Measurements from ENCODE around the gene DYNC1LI2. TPM values are rescaled to one million over a fixed set of nuclear protein-coding genes. Genes with fewer than 3 reads are reported as not detected.
"Not testable (repeated sequence)": the region's sequence is repeated elsewhere in the genome, so short reads cannot be mapped to it uniquely, and the experiment has no call there.

Gene DYNC1LI2
- 10 to 100 TPM; 89.2 to 95.2 TPM for total RNA-seq
- 10 to 100 TPM; 25.7 to 37.3 (median 27.3) TPM for polyA plus RNA-seq
- 97.9 to 177 (median 120) reads per million in 6 experiments for total RNA-seq

- H3K4me3 Mint-ChIP-seq: peak within 1 kb of the TSS; percentile 77 to 94 (median 90)
Observed at GRCh38 chr16:66751303-66751991, at the start of gene DYNC1LI2. TSS of gene DYNC1LI2 (minus strand) at chr16:66751609. CDS start at chr16:66751591, 18 bp downstream.

GRCh38 chr16:66800856-66801255 lies 49.4 kb upstream of the DYNC1LI2 start:
- Mint-ChIP-seq H3K4me3 (no peak overlapping the region), H3K9me3 (no peaks in the 10 kb centered on the region), H3K36me3 (peaks cover 6 to 49% (median 30%) of the 10 kb centered on the region in 3 donors), H3K4me1 (peaks cover 0 to 1% (median 0%) of the 10 kb centered on the region in 4 donors), H3K27ac (no peak overlapping the region), H3K27me3 (no peaks in the 10 kb centered on the region)
- ATAC-seq (no peak), DNase-seq (no peak)
- POLR2A ChIA-PET: no interaction called here

More at GRCh38 chr16:66751303-66751991, at the start of gene DYNC1LI2:
- Mint-ChIP-seq H3K36me3 (peaks cover 0 to 30% (median 3%) of the 10 kb centered on the region in 3 donors), H3K27me3 (peaks cover 2 to 8% (median 2%) of the 10 kb centered on the region in 5 donors), H3K27ac (peak within 1 kb of the TSS; percentile 69 to 96 (median 94)), H3K4me1 (peaks cover 21 to 48% (median 42%) of the 10 kb centered on the region in 4 donors), H3K9me3 (no peaks in the 10 kb centered on the region)
- DNase-seq (peak; percentile 65 to 91 (median 84)), ATAC-seq (peak; percentile 93 to 94)
- POLR2A ChIA-PET: interaction anchor here (0.8 to 2.9 kb wide), 13 partner anchors 10 to 229 kb away, joined by 3 to 9 read pairs (median 3); partner anchors contain the start of genes CKLF, CMTM3 and NAE1

DNA sequence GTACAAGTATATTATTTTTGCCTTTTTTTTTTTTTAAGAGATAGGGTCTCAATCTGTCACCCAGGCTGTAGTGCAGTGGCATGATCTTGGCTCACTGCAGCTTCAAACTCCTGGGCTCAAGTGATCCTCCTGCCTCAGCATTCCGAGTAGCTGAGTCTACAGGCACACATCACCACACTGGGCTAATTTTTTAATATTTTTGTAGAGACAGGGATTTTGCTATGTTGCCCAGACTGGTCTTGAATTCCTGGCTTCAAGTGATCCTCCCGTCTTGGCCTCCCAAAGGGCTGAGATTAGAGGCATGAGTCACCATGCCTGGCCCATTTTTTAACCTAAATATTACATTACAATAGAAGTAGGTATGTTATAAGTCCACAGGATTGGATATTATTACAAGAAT lies 46.8 kb upstream of the DYNC1LI2 start:
- Mint-ChIP-seq H3K4me1 (peaks cover 0 to 1% (median 0%) of the 10 kb centered on the region in 4 donors), H3K27me3 (no peaks in the 10 kb centered on the region), H3K27ac (no peak overlapping the region), H3K36me3 (peaks cover 0 to 23% (median 9%) of the 10 kb centered on the region in 3 donors), H3K9me3 (no peaks in the 10 kb centered on the region), H3K4me3 (no peak overlapping the region)
- DNase-seq: no peak
- POLR2A ChIA-PET: no interaction called here
- ATAC-seq: no peak

DNA sequence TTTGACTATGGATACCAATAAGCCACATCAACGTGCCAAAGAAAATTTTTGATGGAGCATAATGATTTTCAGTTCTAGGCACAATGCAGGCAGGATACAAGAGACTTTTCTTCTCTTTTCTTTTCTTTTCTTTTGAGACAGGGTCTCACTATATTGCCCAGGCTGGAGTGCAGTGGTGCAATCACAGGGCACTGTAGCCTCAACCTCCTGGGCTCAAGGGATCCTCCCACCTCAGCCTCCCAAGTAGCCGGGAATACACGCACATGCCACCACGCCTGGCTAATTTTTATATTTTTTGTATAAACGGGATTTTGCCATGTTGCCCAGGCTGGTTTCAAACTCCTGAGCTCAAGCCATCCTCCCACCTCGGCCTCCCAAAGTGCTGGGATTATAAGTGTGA lies 42.6 kb upstream of the DYNC1LI2 start:
- H3K27me3 Mint-ChIP-seq, DNase-seq, H3K27ac Mint-ChIP-seq, ATAC-seq, H3K9me3 Mint-ChIP-seq, H3K36me3 Mint-ChIP-seq, H3K4me1 Mint-ChIP-seq, POLR2A ChIA-PET, H3K4me3 Mint-ChIP-seq: not testable (repeated sequence)

GRCh38 chr16:66790130-66790733 lies 38.8 kb upstream of the DYNC1LI2 start:
- Mint-ChIP-seq H3K27ac (no peak overlapping the region), H3K4me3 (no peak overlapping the region), H3K27me3 (no peaks in the 10 kb centered on the region), H3K4me1 (no peaks in the 10 kb centered on the region), H3K9me3 (no peaks in the 10 kb centered on the region), H3K36me3 (peaks cover 0 to 2% (median 0%) of the 10 kb centered on the region in 3 donors)
- no peak for DNase-seq
- ATAC-seq: no peak
- POLR2A ChIA-PET: no interaction called here

- Mint-ChIP-seq H3K4me1 (no peaks in the 10 kb centered on the region), H3K4me3 (no peak overlapping the region), H3K27me3 (no peaks in the 10 kb centered on the region), H3K36me3 (peaks cover 0 to 2% (median 0%) of the 10 kb centered on the region in 3 donors), H3K27ac (no peak overlapping the region), H3K9me3 (no peaks in the 10 kb centered on the region)
- POLR2A ChIA-PET: no interaction called here
- DNase-seq: no peak
- no peak for ATAC-seq
Observed at GRCh38 chr16:66787427-66787826, 36.0 kb upstream of the DYNC1LI2 start.

GRCh38 chr16:66786551-66786950 lies 35.1 kb upstream of the DYNC1LI2 start:
- no peaks in the 10 kb centered on the region for H3K27me3 Mint-ChIP-seq
- H3K36me3 Mint-ChIP-seq: peaks cover 0 to 2% (median 0%) of the 10 kb centered on the region in 3 donors
- ATAC-seq (no peak), DNase-seq (no peak)
- H3K4me3 Mint-ChIP-seq: no peak overlapping the region
- no peaks in the 10 kb centered on the region for H3K9me3 Mint-ChIP-seq
- no peak overlapping the region for H3K27ac Mint-ChIP-seq
- H3K4me1 Mint-ChIP-seq: no peaks in the 10 kb centered on the region
- POLR2A ChIA-PET: no interaction called here

GRCh38 chr16:66776457-66776856 lies 25.0 kb upstream of the DYNC1LI2 start:
- Mint-ChIP-seq H3K4me1 (no peaks in the 10 kb centered on the region), H3K4me3 (no peak overlapping the region), H3K36me3 (peaks cover 0 to 3% (median 0%) of the 10 kb centered on the region in 3 donors), H3K27me3 (no peaks in the 10 kb centered on the region), H3K27ac (no peak overlapping the region), H3K9me3 (peaks cover 0 to 9% (median 0%) of the 10 kb centered on the region in 9 donors)
- DNase-seq (no peak), ATAC-seq (no peak)
- POLR2A ChIA-PET: no interaction called here

DNA sequence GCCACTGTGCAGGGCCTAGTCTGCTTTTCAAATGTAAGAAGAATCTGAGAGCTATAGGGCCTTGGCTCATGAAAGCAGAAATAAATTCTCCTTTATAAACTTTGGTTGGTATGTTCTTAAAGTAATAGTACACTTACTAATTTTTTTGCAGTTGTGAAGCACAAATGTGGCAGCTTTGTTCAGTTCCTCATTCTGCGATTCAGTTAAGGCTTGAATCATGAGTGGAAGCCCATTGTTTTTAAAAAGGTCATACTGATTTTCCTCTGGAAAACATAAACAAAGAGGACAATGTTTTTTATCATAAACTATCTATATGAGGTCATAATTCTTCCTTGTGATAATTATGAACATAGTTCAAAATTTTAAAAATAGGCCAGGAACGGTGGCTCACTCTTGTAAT lies 23.6 kb upstream of the DYNC1LI2 start:
- ATAC-seq (no peak), DNase-seq (no peak)
- Mint-ChIP-seq H3K27me3 (no peaks in the 10 kb centered on the region), H3K9me3 (peaks cover 0 to 9% (median 0%) of the 10 kb centered on the region in 9 donors), H3K36me3 (peaks cover 0 to 3% (median 0%) of the 10 kb centered on the region in 3 donors), H3K4me3 (no peak overlapping the region), H3K27ac (no peak overlapping the region), H3K4me1 (no peaks in the 10 kb centered on the region)
- POLR2A ChIA-PET: interaction anchor here (0.6 kb wide), 1 partner anchor 29 kb away, joined by 3 read pairs; no protein-coding TSS in a partner anchor

DNA sequence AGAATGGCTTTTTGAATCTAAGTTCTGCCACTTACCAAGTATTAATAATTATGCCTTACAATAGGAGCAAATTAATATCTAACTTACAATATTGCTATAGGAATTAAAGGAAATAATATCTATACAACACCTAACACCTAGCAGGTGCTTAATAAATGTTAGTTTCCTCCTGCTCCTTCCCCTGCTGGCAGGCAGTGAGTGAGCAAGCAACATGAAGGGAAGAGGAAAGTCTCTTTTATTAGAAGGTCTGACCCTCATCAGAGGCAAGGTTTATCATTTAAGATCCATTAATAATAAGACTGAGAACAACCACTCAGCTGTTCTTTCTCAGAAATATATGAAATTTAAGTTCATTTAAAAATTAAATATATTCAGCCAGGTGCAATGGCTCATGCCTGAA lies 6.7 kb upstream of the DYNC1LI2 start:
- Mint-ChIP-seq H3K4me3 (no peak overlapping the region), H3K36me3 (no peaks in the 10 kb centered on the region), H3K9me3 (no peaks in the 10 kb centered on the region), H3K4me1 (no peaks in the 10 kb centered on the region), H3K27ac (peak overlapping the region in 1 of 10 donors; percentile 44), H3K27me3 (peaks cover 0 to 3% (median 0%) of the 10 kb centered on the region in 5 donors)
- ATAC-seq (no peak), DNase-seq (no peak)
- POLR2A ChIA-PET: no interaction called here

DNA sequence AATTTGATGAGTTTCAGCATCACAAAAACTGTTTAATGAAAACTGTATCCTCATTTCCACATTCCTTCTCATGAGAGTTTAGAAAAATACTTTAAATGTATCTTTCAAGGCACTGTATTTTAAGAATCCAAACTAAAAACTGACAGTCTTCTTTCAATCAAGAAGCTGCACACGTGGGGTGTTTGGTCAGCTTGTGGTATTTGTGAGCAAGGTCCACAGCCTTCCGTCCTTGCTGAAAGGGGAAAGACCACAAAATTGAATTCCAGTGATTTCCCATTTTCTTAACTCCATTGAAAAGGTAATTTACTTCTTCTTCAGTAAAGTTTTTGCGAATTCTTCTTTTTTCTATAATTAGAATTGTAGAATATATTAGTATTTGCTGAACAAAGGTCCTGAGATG lies 3.4 kb upstream of the DYNC1LI2 start:
- Mint-ChIP-seq H3K9me3 (no peaks in the 10 kb centered on the region), H3K27me3 (peaks cover 2 to 8% (median 2%) of the 10 kb centered on the region in 5 donors), H3K4me3 (no peak overlapping the region), H3K27ac (no peak overlapping the region), H3K36me3 (peaks cover 0 to 2% (median 0%) of the 10 kb centered on the region in 3 donors), H3K4me1 (peaks cover 13 to 21% (median 18%) of the 10 kb centered on the region in 4 donors)
- POLR2A ChIA-PET: no interaction called here
- no peak for ATAC-seq
- DNase-seq: no peak

DNA sequence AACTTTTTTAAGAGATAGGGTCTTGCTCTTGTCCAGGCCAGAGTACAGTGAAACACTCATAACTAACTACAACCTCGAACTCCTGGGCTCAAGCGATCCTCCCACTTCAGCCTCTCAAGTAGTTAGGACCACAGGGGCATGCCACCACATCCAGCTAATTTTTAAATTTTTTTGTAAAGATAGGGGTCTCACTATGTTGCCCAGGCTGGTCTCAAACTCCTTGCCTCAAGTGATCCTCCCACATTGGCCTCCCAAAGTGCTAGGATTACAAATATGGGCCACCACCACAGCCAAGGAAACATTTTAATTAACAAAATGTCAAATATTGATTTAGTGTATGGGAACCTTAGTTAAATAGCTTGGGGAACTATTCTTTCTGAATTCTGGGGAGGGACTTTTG lies 2.8 kb upstream of the DYNC1LI2 start:
- ATAC-seq: no peak
- Mint-ChIP-seq H3K9me3 (no peaks in the 10 kb centered on the region), H3K36me3 (peaks cover 0 to 7% (median 0%) of the 10 kb centered on the region in 3 donors), H3K4me3 (peak overlapping the region in 1 of 10 donors; percentile 34), H3K27me3 (peaks cover 2 to 8% (median 2%) of the 10 kb centered on the region in 5 donors), H3K4me1 (peaks cover 17 to 27% (median 24%) of the 10 kb centered on the region in 4 donors), H3K27ac (no peak overlapping the region)
- DNase-seq: no peak
- POLR2A ChIA-PET: no interaction called here

- Mint-ChIP-seq H3K36me3 (peaks cover 0 to 16% (median 3%) of the 10 kb centered on the region in 3 donors), H3K27ac (peak overlapping the region in 2 of 10 donors; percentile 24 to 41), H3K27me3 (peaks cover 2 to 8% (median 2%) of the 10 kb centered on the region in 5 donors), H3K9me3 (no peaks in the 10 kb centered on the region), H3K4me1 (peaks cover 21 to 37% (median 34%) of the 10 kb centered on the region in 4 donors), H3K4me3 (peak overlapping the region in 5 of 10 donors; percentile 14 to 87 (median 82))
- ATAC-seq (no peak), DNase-seq (no peak)
- POLR2A ChIA-PET: interaction anchor here (1.4 to 2.9 kb wide), 2 partner anchors 9 to 78 kb away, joined by 3 to 9 read pairs; partner anchors contain the start of gene NAE1
Observed at GRCh38 chr16:66752958-66753357, 1.5 kb upstream of the DYNC1LI2 start.

All from naive thymus-derived CD8-positive, alpha-beta T cell (primary cell).